HepG2 (cell line): ENCODE measurements around the gene DALRD3. TPM values are rescaled to one million over a fixed set of nuclear protein-coding genes. Genes with fewer than 3 reads are reported as not detected.
A peak's percentile ranks its signal among the peaks of the same experiment; 100 is the strongest.

Source experiments
- ARNT2 ChIP-seq: sonication (generic); formaldehyde crosslinking; IDR thresholded peaks from 2 replicates; pipeline ENCODE4 v1.8.0; 2022; ENCODE audit warnings: mild to moderate bottlenecking, low read depth, missing genetic modification reagents, moderate library complexity
- CAMTA2 ChIP-seq: sonication (generic); formaldehyde crosslinking; IDR thresholded peaks from 2 replicates; pipeline ENCODE4 v1.4.0; 2020; ENCODE audit warnings: mild to moderate bottlenecking, missing genetic modification reagents, borderline replicate concordance
- CERS6 ChIP-seq: sonication (generic); formaldehyde crosslinking; IDR thresholded peaks from 2 replicates; pipeline ENCODE4 v1.5.0; 2020; ENCODE audit warnings: missing genetic modification reagents
- EEA1 ChIP-seq: sonication (generic); formaldehyde crosslinking; IDR thresholded peaks from 2 replicates; pipeline ENCODE4 v1.5.1; 2020; ENCODE audit warnings: mild to moderate bottlenecking, missing genetic modification reagents, borderline replicate concordance
- ELF3 ChIP-seq: IDR thresholded peaks from 2 replicates; pipeline ENCODE4 v1.6.1; 2016; ENCODE audit warnings: missing genetic modification reagents, missing compliant biosample characterization
- EP300 ChIP-seq, 3 experiments: sonication (generic) in 1 of 3; formaldehyde crosslinking in 1 of 3; IDR thresholded peaks; 2 replicates each; pipeline versions ENCODE4 v1.5.1 to v1.6.1; 2011 to 2020; ENCODE audit warnings: low read depth in 2 of 3, low read length in 2 of 3, borderline replicate concordance in 1 of 3, improper control_type of control experiment in 1 of 3, mild to moderate bottlenecking in 1 of 3, missing genetic modification reagents in 1 of 3, moderate library complexity in 1 of 3
- GATAD1 ChIP-seq: IDR thresholded peaks from 2 replicates; pipeline ENCODE4 v1.6.1; 2016; ENCODE audit warnings: missing genetic modification reagents, missing compliant biosample characterization
- HMG20B ChIP-seq: conservative IDR thresholded peaks from 2 replicates; pipeline ENCODE4 v1.6.1; 2016; ENCODE audit warnings: missing genetic modification reagents, missing compliant biosample characterization
- IKZF1 ChIP-seq: fragments of 450-650 bp; IDR thresholded peaks from 2 replicates; pipeline ENCODE4 v1.7.1; 2016
- JUND ChIP-seq: sonication (generic); formaldehyde crosslinking; IDR thresholded peaks from 2 replicates; pipeline ENCODE4 v1.8.0; 2022; ENCODE audit warnings: mild to moderate bottlenecking, missing genetic modification reagents
- MATR3 ChIP-seq: sonication (generic); formaldehyde crosslinking; IDR thresholded peaks from 2 replicates; pipeline ENCODE4 v1.4.0; 2020; ENCODE audit warnings: missing genetic modification reagents
- MTA3 ChIP-seq: sonication (generic); formaldehyde crosslinking; IDR thresholded peaks from 2 replicates; pipeline ENCODE4 v1.4.0; 2020; ENCODE audit warnings: missing genetic modification reagents
- PRPF4 ChIP-seq: fragments of 200-400 bp; formaldehyde crosslinking; IDR thresholded peaks from 2 replicates; pipeline ENCODE4 v1.6.1; 2016; ENCODE audit warnings: low read length, low read depth; ENCODE audit not compliant: poor library complexity, severe bottlenecking
- PTBP1 ChIP-seq: fragments of 200-400 bp; formaldehyde crosslinking; IDR thresholded peaks from 2 replicates; pipeline ENCODE4 v1.6.1; 2018; ENCODE audit warnings: low read length, low read depth; ENCODE audit not compliant: poor library complexity, severe bottlenecking
- RFX1 ChIP-seq: fragments of 450-650 bp; IDR thresholded peaks from 2 replicates; pipeline ENCODE4 v1.6.1; 2017
- TAF15 ChIP-seq: fragments of 200-400 bp; formaldehyde crosslinking; IDR thresholded peaks from one replicate; pipeline ENCODE4 v1.6.1; 2018; ENCODE audit warnings: mild to moderate bottlenecking, low read depth, low read length; ENCODE audit not compliant: poor library complexity, severe bottlenecking
- TIGD3 ChIP-seq: sonication (generic); formaldehyde crosslinking; IDR thresholded peaks from 2 replicates; pipeline ENCODE4 v1.5.1; 2020; ENCODE audit warnings: mild to moderate bottlenecking, missing genetic modification reagents, borderline replicate concordance
- ZNF280D ChIP-seq: sonication (generic); formaldehyde crosslinking; IDR thresholded peaks from 2 replicates; pipeline ENCODE4 v1.5.1; 2020; ENCODE audit warnings: mild to moderate bottlenecking, missing genetic modification reagents
- ZNF629 ChIP-seq: sonication (generic); formaldehyde crosslinking; conservative IDR thresholded peaks from 2 replicates; pipeline ENCODE4 v1.5.0; 2020; ENCODE audit warnings: missing genetic modification reagents
- ZNF672 ChIP-seq: sonication (generic); formaldehyde crosslinking; IDR thresholded peaks from 2 replicates; pipeline ENCODE4 v1.8.1; 2022; ENCODE audit warnings: missing genetic modification reagents
- ZNF749 ChIP-seq: sonication (generic); formaldehyde crosslinking; IDR thresholded peaks from 2 replicates; pipeline ENCODE4 v1.8.0; 2022; ENCODE audit warnings: mild to moderate bottlenecking, missing genetic modification reagents, moderate library complexity, borderline replicate concordance
- ZNF800 ChIP-seq: sonication (generic); formaldehyde crosslinking; IDR thresholded peaks from 2 replicates; pipeline ENCODE4 v1.4.0; 2020; ENCODE audit warnings: missing genetic modification reagents
- polyA plus RNA-seq, 8 experiments: library from polyadenylated mRNA; depleted of rRNA in 3 of 8; stranded (reverse) in 7 of 8; unstranded in 1 of 8; fragments of >200 nt; fragmentation: Illumina TruSeq in 4 of 8; extraction: Trizol in 4 of 8; gene quantifications; 2 replicates each; pipeline versions ENCODE4 v1.2.1 to v1.2.3, GENCODE V29; 2011 to 2016; ENCODE audit warnings: low read depth in 4 of 8, missing spikeins in 1 of 8, mixed read lengths in 1 of 8; ENCODE audit not compliant: insufficient read depth in 1 of 8
- total RNA-seq, 5 experiments: library from RNA; depleted of rRNA; stranded (reverse); fragments of >200 nt; fragmentation: Illumina TruSeq; extraction: Trizol; gene quantifications; 2 replicates each; pipeline ENCODE4 v1.2.3, GENCODE V29; 2016; ENCODE audit warnings: low read depth in 1 of 5

The DALRD3 gene
- total and polyA plus RNA-seq, 2 of the 13 experiments (the other 11 are each of a cell fraction or from before 2014, with no cell fraction given) = 19.9 to 36.5 TPM

- no peak for TF ChIP-seq TAF15
- TF ChIP-seq ARNT2 (CRISPR knock-in tag) = peak; percentile 60; the same call in 1 of the 2 replicates
- no peak for TF ChIP-seq CERS6 (CRISPR knock-in tag)
- no peak for TF ChIP-seq RFX1
- TF ChIP-seq JUND = no peak
- TF ChIP-seq CAMTA2 (CRISPR knock-in tag) = peak; percentile 93; the same call in 1 of the 2 replicates
- no peak for TF ChIP-seq TIGD3 (CRISPR knock-in tag)
- TF ChIP-seq EP300 (IDR thresholded peaks at IDR 0.05; ENCODE audit: low read depth in 2 of 2, low read length in 2 of 2) = peak in 1 of 2 experiments; percentile 8; a peak in 1 of 4 replicates
- TF ChIP-seq EP300 (CRISPR knock-in tag; IDR thresholded peaks at IDR 0.05; ENCODE audit: borderline replicate concordance) = peak; percentile 41; the same call in 1 of the 2 replicates
- TF ChIP-seq IKZF1 = no peak
- peak; percentile 95 for TF ChIP-seq GATAD1 (CRISPR knock-in tag)
- no peak; the same call in 1 of the 2 replicates for TF ChIP-seq ZNF280D
- no peak; the same call in 1 of the 2 replicates for TF ChIP-seq HMG20B (CRISPR knock-in tag)
- TF ChIP-seq ZNF672 = no peak
- peak; percentile 47 for TF ChIP-seq ZNF629 (CRISPR knock-in tag)
- no peak for TF ChIP-seq PRPF4
- no peak for TF ChIP-seq MATR3 (CRISPR knock-in tag)
- no peak; the same call in 1 of the 2 replicates for TF ChIP-seq ZNF800 (CRISPR knock-in tag)
- TF ChIP-seq ELF3 = no peak; the same call in 1 of the 2 replicates
- TF ChIP-seq PTBP1 = no peak
- TF ChIP-seq ZNF749 = no peak
- peak; percentile 53; the same call in 1 of the 2 replicates for TF ChIP-seq EEA1 (CRISPR knock-in tag)
- no peak for TF ChIP-seq MTA3
Observed at GRCh38 chr3:49021813-49022687, 3.7 kb upstream of the DALRD3 start, which contains the start of gene NDUFAF3 (continued).
